Small intestine (tissue), 7 donors: ENCODE measurements around the gene RNASEL. TPM values are rescaled to one million over a fixed set of nuclear protein-coding genes. Genes with fewer than 3 reads are reported as not detected.

Experiments
- DNase-seq, 2 donors: peaks; one replicate each; pipeline versions ENCODE4 v3.0.0 to v3.0.0-alpha.2; 2013
- FAIRE-seq: peaks from 2 replicates; lab custom pipeline; 2012; peaks lifted over from hg19 to GRCh38; lab: Jason Lieb, UNC
- H3K27ac ChIP-seq, 3 donors: one replicate each; pipeline ENCODE4 v1.5.1; 2013; ENCODE audit warnings: low read length in 2 of 3, mild to moderate bottlenecking in 2 of 3, control low read depth in 1 of 3, inconsistent platforms in 1 of 3, low read depth in 1 of 3, moderate library complexity in 1 of 3
- H3K27me3 ChIP-seq, 3 donors: one replicate each; pipeline ENCODE4 v1.6.1; 2013; ENCODE audit warnings: low read length in 3 of 3, inconsistent platforms in 1 of 3; ENCODE audit not compliant: control insufficient read depth in 3 of 3, insufficient read depth in 3 of 3
- H3K36me3 ChIP-seq, 3 donors: one replicate each; pipeline ENCODE4 v1.6.1; 2013; ENCODE audit warnings: low read length in 3 of 3, inconsistent platforms in 1 of 3, low read depth in 1 of 3, mild to moderate bottlenecking in 1 of 3, moderate library complexity in 1 of 3; ENCODE audit not compliant: control insufficient read depth in 3 of 3, insufficient read depth in 2 of 3
- H3K4me1 ChIP-seq, 3 donors: one replicate each; pipeline ENCODE4 v1.6.1; 2013; ENCODE audit warnings: low read length in 2 of 3, inconsistent platforms in 1 of 3, low read depth in 1 of 3, mild to moderate bottlenecking in 1 of 3, moderate library complexity in 1 of 3; ENCODE audit not compliant: control insufficient read depth in 3 of 3, insufficient read depth in 2 of 3
- H3K4me3 ChIP-seq, 3 donors: one replicate each; pipeline ENCODE4 v1.5.1; 2013; ENCODE audit warnings: low read length in 3 of 3, control low read depth in 1 of 3, inconsistent platforms in 1 of 3, low read depth in 1 of 3, mild to moderate bottlenecking in 1 of 3, moderate library complexity in 1 of 3
- H3K9me3 ChIP-seq, 2 donors: one replicate each; pipeline ENCODE4 v1.6.1; 2013; ENCODE audit warnings: low read depth in 1 of 2, low read length in 1 of 2; ENCODE audit not compliant: control insufficient read depth in 2 of 2, insufficient read depth in 1 of 2
- whole genome bisulfite sequencing, 3 donors: extraction: QIAGEN DNeasy Blood & Tissue Kit; methylation state at CpG; one replicate each; pipeline ENCODE4 v1.1.7; 2013; 5-methylcytosine and 5-hydroxymethylcytosine counted together
- polyA plus RNA-seq, 4 donors: library from polyadenylated mRNA; stranded (reverse) in 3 of 4; unstranded in 1 of 4; fragments of 200-250 nt in 3 of 4; fragments of 120-200 nt in 1 of 4; gene quantifications; one replicate each; pipeline versions ENCODE4 v1.2.1 to v1.2.3, GENCODE V29; 2013
- donor health status: healthy with polysubstance abuse.
- donor health status: control.
- donor health status: control.
- donor health status: Bipolar disorder and iron deficiency.
- donor health status: healthy.

RNASEL gene
- polyA plus RNA-seq, 4 donors: 4.9 to 20.7 (median 7.2) TPM

- FAIRE-seq: no peak
- Histone ChIP-seq H3K36me3 (no peaks in the 10 kb centered on the region), H3K4me3 (no peak overlapping the region), H3K27ac (no peak overlapping the region), H3K27me3 (peaks cover 0 to 42% (median 0%) of the 10 kb centered on the region in 3 donors), H3K9me3 (no peaks in the 10 kb centered on the region), H3K4me1 (peaks cover 0 to 9% (median 0%) of the 10 kb centered on the region in 3 donors)
- DNase-seq: no peak
- 64 to 91% (median 89%) methylated on average over 2 of the region's 2 CpGs for WGBS, 3 donors
These were observed 19.2 kb upstream of the RNASEL start for GRCh38 chr1:182608236-182608635.

- FAIRE-seq: no peak
- 73 to 93% (median 89%) methylated on average over 1 of the region's 1 CpG for WGBS, 3 donors
- Histone ChIP-seq H3K4me3 (no peak overlapping the region), H3K27me3 (peaks cover 0 to 42% (median 0%) of the 10 kb centered on the region in 3 donors), H3K9me3 (no peaks in the 10 kb centered on the region), H3K4me1 (peaks cover 0 to 9% (median 0%) of the 10 kb centered on the region in 3 donors), H3K36me3 (no peaks in the 10 kb centered on the region), H3K27ac (no peak overlapping the region)
- DNase-seq: no peak
These were observed 18.5 kb upstream of the RNASEL start for GRCh38 chr1:182607566-182607965.

- 3 to 5% (median 4%) methylated on average over 39 to 44 of the region's 44 CpGs for WGBS, 3 donors
- Histone ChIP-seq H3K27me3 (peaks cover 0 to 36% (median 0%) of the 10 kb centered on the region in 3 donors), H3K9me3 (no peaks in the 10 kb centered on the region), H3K4me3 (peak within 1 kb of the TSS in 2 of 3 donors; percentile 38 to 41), H3K27ac (peak within 1 kb of the TSS in 1 of 3 donors; percentile 18), H3K4me1 (peaks cover 0 to 9% (median 0%) of the 10 kb centered on the region in 3 donors), H3K36me3 (peaks cover 0 to 3% (median 0%) of the 10 kb centered on the region in 3 donors)
- no peak for FAIRE-seq
- peak; percentile 91 to 93 for DNase-seq
These were observed 15.4 kb upstream of the RNASEL start, which contains the start of gene RGS16 for GRCh38 chr1:182604175-182605164. TSS of gene RGS16 (minus strand) at chr1:182604389. CDS start at chr1:182604259, 130 bp downstream.

GRCh38 chr1:182603646-182604174 lies 14.7 kb upstream of the RNASEL start:
- no peak for FAIRE-seq
- Histone ChIP-seq H3K9me3 (no peaks in the 10 kb centered on the region), H3K27me3 (peaks cover 0 to 32% (median 0%) of the 10 kb centered on the region in 3 donors), H3K36me3 (peaks cover 0 to 3% (median 0%) of the 10 kb centered on the region in 3 donors), H3K4me1 (peaks cover 0 to 9% (median 0%) of the 10 kb centered on the region in 3 donors), H3K27ac (peak overlapping the region in 1 of 3 donors; percentile 18), H3K4me3 (peak overlapping the region in 2 of 3 donors; percentile 38 to 41)
- 2 to 4% (median 3%) methylated on average over 12 of the region's 12 CpGs for WGBS, 3 donors
- no peak for DNase-seq

- no peak for DNase-seq
- no peaks in the 10 kb centered on the region for H3K9me3 ChIP-seq
- H3K27ac ChIP-seq: no peak overlapping the region
- no peak overlapping the region for H3K4me3 ChIP-seq
- peaks cover 0 to 9% (median 0%) of the 10 kb centered on the region in 3 donors for H3K4me1 ChIP-seq
- FAIRE-seq: no peak
- peaks cover 0 to 3% (median 0%) of the 10 kb centered on the region in 3 donors for H3K36me3 ChIP-seq
- 58 to 74% (median 73%) methylated on average over 10 of the region's 10 CpGs for WGBS, 3 donors
- peaks cover 0 to 30% (median 0%) of the 10 kb centered on the region in 3 donors for H3K27me3 ChIP-seq
These were observed 14.0 kb upstream of the RNASEL start for GRCh38 chr1:182602935-182603645.

- peaks cover 0 to 22% (median 0%) of the 10 kb centered on the region in 3 donors for H3K27me3 ChIP-seq
- no peak overlapping the region for H3K27ac ChIP-seq
- WGBS, 3 donors: 75 to 80% (median 80%) methylated on average over 4 of the region's 4 CpGs
- FAIRE-seq: no peak
- peaks cover 0 to 9% (median 0%) of the 10 kb centered on the region in 3 donors for H3K4me1 ChIP-seq
- H3K36me3 ChIP-seq: peaks cover 0 to 3% (median 0%) of the 10 kb centered on the region in 3 donors
- H3K9me3 ChIP-seq: no peaks in the 10 kb centered on the region
- no peak for DNase-seq
- H3K4me3 ChIP-seq: no peak overlapping the region
These were observed 12.9 kb upstream of the RNASEL start for GRCh38 chr1:182601913-182602312.

- Histone ChIP-seq H3K36me3 (peaks cover 0 to 3% (median 0%) of the 10 kb centered on the region in 3 donors), H3K27ac (no peak overlapping the region), H3K27me3 (peaks cover 0 to 22% (median 0%) of the 10 kb centered on the region in 3 donors), H3K4me3 (no peak overlapping the region), H3K9me3 (no peaks in the 10 kb centered on the region), H3K4me1 (peaks cover 0 to 9% (median 0%) of the 10 kb centered on the region in 3 donors)
- peak; percentile 79 to 81 for DNase-seq
- no peak for FAIRE-seq
- 22 to 28% (median 26%) methylated on average over 6 of the region's 6 CpGs for WGBS, 3 donors
These were observed 12.3 kb upstream of the RNASEL start for GRCh38 chr1:182601416-182601786.
